ENCODE measurements around the gene ATXN7L3B.

The ATXN7L3B gene

GRCh38 chr12:74552201-74552600, 14.6 kb downstream of the ATXN7L3B start:
- no peak for DNase-seq

- DNase-seq, result no peak
Observed at GRCh38 chr12:74559728-74560127, 22.1 kb downstream of the ATXN7L3B start.

- peak; percentile 18 for DNase-seq
Observed at GRCh38 chr12:74563927-74564326, 26.3 kb downstream of the ATXN7L3B start.

GRCh38 chr12:74578486-74578885, 40.9 kb downstream of the ATXN7L3B start:
- no peak for DNase-seq

GRCh38 chr12:74579446-74579845, 41.8 kb downstream of the ATXN7L3B start:
- no peak for DNase-seq

- DNase-seq, result no peak
Observed at GRCh38 chr12:74579981-74580380, 42.3 kb downstream of the ATXN7L3B start.

GRCh38 chr12:74581439-74581838, 43.8 kb downstream of the ATXN7L3B start:
- no peak for DNase-seq

- DNase-seq, result no peak
Observed at GRCh38 chr12:74584483-74585062, 46.9 kb downstream of the ATXN7L3B start.

- DNase-seq, result no peak
Observed at GRCh38 chr12:74586251-74586650, 48.6 kb downstream of the ATXN7L3B start.
